ENCODE results near the gene RIN1. TPM values are rescaled to one million over a fixed set of nuclear protein-coding genes. Genes with fewer than 3 reads are reported as not detected.

Gene RIN1
- total RNA-seq, 1 donor from 2014 or later, result 9.5 TPM

DNA sequence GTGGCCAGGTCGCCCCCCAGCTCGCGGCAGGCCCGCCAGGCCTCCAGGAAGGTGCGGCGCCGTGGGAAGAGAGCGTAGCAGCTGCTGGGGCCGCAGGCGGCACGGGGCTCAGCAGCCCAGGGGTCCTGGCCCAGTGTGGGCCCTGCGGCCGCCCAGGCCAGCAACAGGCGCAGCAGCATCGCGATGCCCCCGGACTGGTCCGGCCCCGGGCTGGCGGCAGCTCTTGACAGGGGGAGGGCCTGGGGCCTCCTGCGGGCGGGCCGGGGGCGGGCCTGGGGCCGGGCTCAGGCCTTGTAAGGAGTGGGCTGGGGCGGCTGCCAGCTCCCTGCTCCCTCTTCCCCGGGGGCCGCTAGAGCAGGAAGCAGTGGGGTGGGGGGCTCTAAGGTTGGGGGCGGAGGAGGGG is 19.4 kb downstream of the RIN1 start, which contains the start of gene CD248:
Gene CD248, minus strand, starts transcription at position 196 of the 403 bp plus-strand sequence. Its CDS starts 17 bp downstream, at position 179.
- DNase-seq (ENCODE audit: extremely low spot score, unreplicated experiment), result no peak
- H3K27ac Mint-ChIP-seq, result peak within 1 kb of the TSS; percentile 62
- H3K36me3 Mint-ChIP-seq, result no peaks in the 10 kb centered on the region
- peaks cover 3% of the 10 kb centered on the region for H3K27me3 Mint-ChIP-seq
- peaks cover 6% of the 10 kb centered on the region for H3K9me3 Mint-ChIP-seq
- H3K4me1 Mint-ChIP-seq (ENCODE audit: unreplicated experiment), result peaks cover 29% of the 10 kb centered on the region
- TF ChIP-seq, protein P1, sequence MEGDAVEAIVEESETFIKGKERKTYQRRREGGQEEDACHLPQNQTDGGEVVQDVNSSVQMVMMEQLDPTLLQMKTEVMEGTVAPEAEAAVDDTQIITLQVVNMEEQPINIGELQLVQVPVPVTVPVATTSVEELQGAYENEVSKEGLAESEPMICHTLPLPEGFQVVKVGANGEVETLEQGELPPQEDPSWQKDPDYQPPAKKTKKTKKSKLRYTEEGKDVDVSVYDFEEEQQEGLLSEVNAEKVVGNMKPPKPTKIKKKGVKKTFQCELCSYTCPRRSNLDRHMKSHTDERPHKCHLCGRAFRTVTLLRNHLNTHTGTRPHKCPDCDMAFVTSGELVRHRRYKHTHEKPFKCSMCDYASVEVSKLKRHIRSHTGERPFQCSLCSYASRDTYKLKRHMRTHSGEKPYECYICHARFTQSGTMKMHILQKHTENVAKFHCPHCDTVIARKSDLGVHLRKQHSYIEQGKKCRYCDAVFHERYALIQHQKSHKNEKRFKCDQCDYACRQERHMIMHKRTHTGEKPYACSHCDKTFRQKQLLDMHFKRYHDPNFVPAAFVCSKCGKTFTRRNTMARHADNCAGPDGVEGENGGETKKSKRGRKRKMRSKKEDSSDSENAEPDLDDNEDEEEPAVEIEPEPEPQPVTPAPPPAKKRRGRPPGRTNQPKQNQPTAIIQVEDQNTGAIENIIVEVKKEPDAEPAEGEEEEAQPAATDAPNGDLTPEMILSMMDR (conservative IDR thresholded peaks at IDR 0.05), result no peak
- peak within 1 kb of the TSS; percentile 78 for H3K4me3 Mint-ChIP-seq

DNA sequence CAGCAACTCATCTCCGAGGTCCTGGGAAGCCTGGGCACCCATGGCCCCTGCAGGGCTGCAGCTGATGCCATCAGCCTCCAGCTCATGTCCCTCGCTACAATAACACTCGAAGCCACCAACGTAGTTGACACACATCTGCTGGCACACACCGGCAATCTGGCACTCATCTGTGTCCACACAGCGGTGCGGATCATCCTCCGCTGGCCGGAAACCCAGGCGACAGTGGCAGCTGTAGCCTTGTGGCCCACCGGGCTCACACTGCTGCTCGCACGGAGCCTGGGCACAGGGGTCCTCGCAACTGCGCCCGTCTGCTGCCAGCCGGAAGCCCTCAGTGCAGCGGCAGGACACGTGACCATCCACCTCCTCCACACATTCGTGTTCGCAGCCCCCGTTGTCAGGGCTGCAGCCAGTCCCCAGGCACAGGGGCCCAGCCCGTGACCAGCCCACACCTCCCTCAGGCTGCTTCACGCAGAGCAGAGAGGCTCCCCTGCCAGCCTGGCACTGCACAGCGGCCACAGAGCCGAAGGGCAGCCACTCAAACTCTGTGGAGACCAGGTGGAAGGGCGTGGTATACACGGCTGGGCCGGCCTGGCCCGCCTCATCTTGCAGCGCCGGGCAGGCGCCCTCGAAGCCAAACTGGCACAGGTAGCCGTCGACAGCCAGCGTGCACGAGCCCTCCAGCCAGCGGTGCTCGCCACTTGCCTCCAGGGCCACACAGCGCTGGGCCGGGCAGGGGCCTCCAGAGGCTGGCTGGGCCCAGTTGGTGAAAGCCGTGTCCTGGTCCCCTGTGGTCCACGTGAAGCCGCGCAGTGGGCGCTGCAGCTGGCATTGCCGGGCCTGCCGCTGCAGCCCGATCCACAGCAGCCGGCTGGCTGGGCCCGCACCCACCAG is 20.1 kb downstream of the RIN1 start:
- Mint-ChIP-seq H3K36me3 (no peaks in the 10 kb centered on the region), H3K27me3 (peaks cover 3% of the 10 kb centered on the region), H3K9me3 (peaks cover 6% of the 10 kb centered on the region), H3K27ac (peak overlapping the region; percentile 40), H3K4me1 (ENCODE audit: unreplicated experiment) (peaks cover 29% of the 10 kb centered on the region), H3K4me3 (peak overlapping the region; percentile 46)
- TF ChIP-seq, protein P1 (conservative IDR thresholded peaks at IDR 0.05), result no peak
- DNase-seq (ENCODE audit: extremely low spot score, unreplicated experiment), result no peak

DNA sequence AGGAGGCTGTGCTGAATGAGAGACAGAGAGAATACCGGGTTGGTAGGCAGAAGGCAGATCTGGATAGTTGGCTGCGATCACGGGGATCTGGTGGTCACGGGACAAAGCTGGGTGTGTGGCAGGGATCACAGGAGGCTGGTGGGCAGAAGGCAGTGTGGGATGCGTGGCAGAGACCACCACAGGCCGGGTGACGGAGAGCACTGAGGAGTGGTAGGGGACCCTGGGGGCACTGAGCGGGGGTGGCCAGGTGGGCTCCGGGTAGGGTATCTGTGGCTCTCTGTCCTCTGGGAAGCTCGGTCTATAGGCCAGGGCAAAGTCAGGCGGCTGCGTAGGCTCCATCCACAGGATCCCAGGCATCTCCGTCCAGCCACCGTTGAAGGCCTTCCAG is 20.7 kb downstream of the RIN1 start:
- Mint-ChIP-seq H3K27me3 (peaks cover 3% of the 10 kb centered on the region), H3K4me1 (ENCODE audit: unreplicated experiment) (peaks cover 29% of the 10 kb centered on the region), H3K36me3 (no peaks in the 10 kb centered on the region), H3K9me3 (peaks cover 6% of the 10 kb centered on the region), H3K27ac (peak overlapping the region; percentile 40), H3K4me3 (peak overlapping the region; percentile 74)
- TF ChIP-seq, protein P1 (conservative IDR thresholded peaks at IDR 0.05), result no peak
- no peak for DNase-seq (ENCODE audit: extremely low spot score, unreplicated experiment)

DNA sequence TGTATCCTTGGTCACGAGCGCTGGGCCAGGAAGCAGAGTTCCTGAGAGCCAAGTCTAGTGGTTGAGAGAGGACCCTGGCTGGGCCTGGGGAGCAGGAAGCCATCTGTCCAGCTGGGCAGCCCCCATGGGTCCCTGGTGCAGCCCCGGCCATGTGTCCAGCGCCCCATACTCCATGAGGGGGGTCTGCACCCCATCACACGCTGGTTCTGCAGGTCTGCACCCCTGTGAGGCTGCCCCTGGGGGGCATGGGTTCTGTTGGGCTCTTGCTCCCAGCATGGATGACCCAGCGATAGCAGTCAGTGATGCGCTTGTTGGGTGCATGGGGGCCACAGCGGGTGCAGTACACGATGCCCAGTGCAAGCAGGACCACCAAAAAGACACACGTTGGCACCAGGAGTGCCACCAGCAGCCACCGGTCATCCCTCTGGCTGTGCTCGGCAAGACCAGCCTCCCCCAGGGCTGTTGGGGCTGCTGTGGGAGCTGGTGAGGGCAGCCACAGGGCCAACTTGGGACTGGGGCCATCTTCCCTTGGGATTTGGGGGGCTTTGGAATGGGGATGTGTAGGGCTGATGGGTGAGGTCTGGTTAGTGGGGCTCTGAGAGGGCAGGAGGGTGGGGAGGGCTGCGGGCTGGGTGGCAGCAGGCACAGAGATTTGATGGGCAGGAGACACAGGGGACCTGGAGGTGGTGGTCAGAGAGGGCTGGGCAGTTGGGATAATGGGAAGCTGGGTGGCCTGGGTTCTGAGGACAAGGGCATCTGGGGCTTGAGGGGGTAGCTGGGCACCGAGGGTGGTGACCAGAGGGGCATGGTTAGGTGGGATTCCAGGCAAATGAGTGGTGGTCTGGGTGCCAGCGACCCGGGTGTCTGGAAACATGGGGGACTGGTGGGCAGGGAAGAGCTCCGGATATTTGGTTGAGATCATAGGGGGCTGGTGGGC is 21.4 kb downstream of the RIN1 start:
- peak overlapping the region; percentile 93 for H3K4me3 Mint-ChIP-seq
- TF ChIP-seq, protein P1 (conservative IDR thresholded peaks at IDR 0.05), result no peak
- peaks cover 29% of the 10 kb centered on the region for H3K4me1 Mint-ChIP-seq (ENCODE audit: unreplicated experiment)
- no peak for DNase-seq (ENCODE audit: extremely low spot score, unreplicated experiment)
- peaks cover under 1% of the 10 kb centered on the region for H3K9me3 Mint-ChIP-seq
- H3K36me3 Mint-ChIP-seq, result no peaks in the 10 kb centered on the region
- peaks cover 3% of the 10 kb centered on the region for H3K27me3 Mint-ChIP-seq
- peak overlapping the region; percentile 40 for H3K27ac Mint-ChIP-seq

DNA sequence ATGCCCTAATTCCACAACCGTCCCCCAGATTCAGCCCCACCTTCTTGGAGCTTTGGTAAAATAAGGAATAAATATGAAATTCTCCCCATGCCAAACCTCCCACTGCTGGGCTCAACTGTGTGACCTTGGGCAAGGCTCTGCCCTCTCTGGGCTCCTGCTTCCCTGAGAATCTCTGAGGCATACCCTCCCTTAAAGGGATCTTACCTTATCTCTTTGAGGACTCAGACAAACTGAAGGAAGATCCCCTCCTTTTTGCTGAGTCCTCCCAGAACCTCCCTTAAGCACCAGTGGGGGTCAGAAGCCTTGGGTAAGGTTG is 22.1 kb downstream of the RIN1 start:
- H3K4me1 Mint-ChIP-seq (ENCODE audit: unreplicated experiment), result peaks cover 27% of the 10 kb centered on the region
- no peak for DNase-seq (ENCODE audit: extremely low spot score, unreplicated experiment)
- TF ChIP-seq, protein P1 (conservative IDR thresholded peaks at IDR 0.05), result no peak
- peaks cover 7% of the 10 kb centered on the region for H3K27me3 Mint-ChIP-seq
- no peaks in the 10 kb centered on the region for H3K9me3 Mint-ChIP-seq
- peak overlapping the region; percentile 93 for H3K4me3 Mint-ChIP-seq
- peak overlapping the region; percentile 77 for H3K27ac Mint-ChIP-seq
- H3K36me3 Mint-ChIP-seq, result no peaks in the 10 kb centered on the region
